Activated CD4-positive, alpha-beta T cell treated with anti-CD3 and anti-CD28 coated beads, Interleukin-2, amount 10 ng/mL, durations not matched to agents 7 days and 5 days (primary cell): ENCODE measurements around the gene CAMK2D. TPM values are rescaled to one million over a fixed set of nuclear protein-coding genes. Genes with fewer than 3 reads are reported as not detected.

Experiments used
- CTCF ChIA-PET: fragments of 350-600 bp; sonication (Branson Sonifier 250); formaldehyde crosslinking; loops from one replicate; lab custom pipeline; 2021; ENCODE audit warnings: antibody characterized with exemption; lab: Charles Lee
- POLR2A ChIA-PET: fragments of 350-600 bp; sonication (Branson Sonifier 250); formaldehyde crosslinking; loops from one replicate; lab custom pipeline; 2021; ENCODE audit warnings: antibody characterized with exemption; lab: Charles Lee
- DNase-seq: peaks from one replicate; pipeline ENCODE4 v3.0.0-alpha.2; 2020
- H3K27ac Mint-ChIP-seq: one replicate; pipeline ENCODE4 v1.8.0; 2021; ENCODE audit warnings: mild to moderate bottlenecking, moderate library complexity, mixed read lengths
- H3K27me3 Mint-ChIP-seq: one replicate; pipeline ENCODE4 v1.8.0; 2021; ENCODE audit warnings: mixed read lengths
- H3K36me3 Mint-ChIP-seq: one replicate; pipeline ENCODE4 v1.8.0; 2021; ENCODE audit warnings: low read depth, mixed read lengths
- H3K4me1 Mint-ChIP-seq: one replicate; pipeline ENCODE4 v1.8.0; 2021; ENCODE audit warnings: mixed read lengths
- H3K4me3 Mint-ChIP-seq: one replicate; pipeline ENCODE4 v1.8.0; 2021; ENCODE audit warnings: mild to moderate bottlenecking, moderate library complexity, mixed read lengths
- H3K9me3 Mint-ChIP-seq: one replicate; pipeline ENCODE4 v1.8.0; 2021; ENCODE audit warnings: mixed read lengths
- total RNA-seq, 2 experiments: library from RNA; stranded (reverse); gene quantifications; one replicate each; pipeline ENCODE4 v1.2.3, GENCODE V29; 2021

The CAMK2D gene
- total RNA-seq, 2 experiments from 2014 or later = 37.8 to 38.5 TPM

DNA sequence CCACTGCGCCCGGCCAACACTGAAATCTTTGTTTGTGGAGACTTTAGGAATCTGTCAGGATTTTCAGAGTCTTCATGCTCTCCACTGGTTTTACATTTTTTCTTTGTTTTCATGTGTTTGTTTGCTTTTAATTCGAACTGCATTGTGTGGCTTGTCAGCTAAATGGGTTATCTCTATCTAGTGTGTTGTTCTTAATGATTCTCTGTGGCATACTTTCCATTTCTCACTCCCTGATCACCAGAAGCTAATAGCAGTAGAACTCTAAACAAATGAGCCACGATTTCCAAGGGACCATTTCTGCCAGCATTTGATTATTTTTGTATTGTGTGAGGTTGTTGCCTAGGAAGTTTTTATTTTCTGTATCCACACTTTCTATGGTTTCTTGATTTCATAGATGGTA, 352.4 kb downstream of the CAMK2D start:
- H3K4me3 Mint-ChIP-seq = no peak overlapping the region
- CTCF ChIA-PET = interaction anchor here (0.8 to 1.1 kb wide), 2 partner anchors 13 to 14 kb away, joined by 3 read pairs; no protein-coding TSS in a partner anchor
- peaks cover 2% of the 10 kb centered on the region for H3K27me3 Mint-ChIP-seq
- H3K9me3 Mint-ChIP-seq = no peaks in the 10 kb centered on the region
- peaks cover 6% of the 10 kb centered on the region for H3K4me1 Mint-ChIP-seq
- H3K27ac Mint-ChIP-seq = no peak overlapping the region
- POLR2A ChIA-PET = no interaction called here
- no peaks in the 10 kb centered on the region for H3K36me3 Mint-ChIP-seq
- no peak for DNase-seq

DNA sequence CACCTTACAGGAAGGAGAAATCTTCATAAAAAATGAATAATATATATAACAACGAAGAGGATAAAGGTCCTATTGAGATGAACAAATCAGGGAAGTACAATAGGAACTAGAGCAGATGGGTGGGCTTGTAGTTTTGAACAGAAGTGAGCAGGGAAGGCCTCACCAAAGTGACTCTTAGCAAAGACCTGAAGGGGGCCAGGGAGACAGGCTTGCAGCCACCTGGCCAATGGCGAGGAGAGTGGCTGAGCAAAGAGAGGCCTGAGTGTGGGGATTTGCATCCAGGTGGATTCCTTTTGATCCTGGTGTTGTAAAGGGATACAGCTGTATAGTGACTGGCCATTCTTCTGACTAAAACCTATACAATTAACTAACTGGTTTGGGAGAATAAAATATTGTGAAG, 354.1 kb downstream of the CAMK2D start:
- H3K36me3 Mint-ChIP-seq = no peaks in the 10 kb centered on the region
- ChIA-PET CTCF (no interaction called here), POLR2A (no interaction called here)
- H3K4me1 Mint-ChIP-seq = peaks cover 6% of the 10 kb centered on the region
- peaks cover 4% of the 10 kb centered on the region for H3K27me3 Mint-ChIP-seq
- DNase-seq = no peak
- no peak overlapping the region for H3K27ac Mint-ChIP-seq
- H3K4me3 Mint-ChIP-seq = no peak overlapping the region
- no peaks in the 10 kb centered on the region for H3K9me3 Mint-ChIP-seq

DNA sequence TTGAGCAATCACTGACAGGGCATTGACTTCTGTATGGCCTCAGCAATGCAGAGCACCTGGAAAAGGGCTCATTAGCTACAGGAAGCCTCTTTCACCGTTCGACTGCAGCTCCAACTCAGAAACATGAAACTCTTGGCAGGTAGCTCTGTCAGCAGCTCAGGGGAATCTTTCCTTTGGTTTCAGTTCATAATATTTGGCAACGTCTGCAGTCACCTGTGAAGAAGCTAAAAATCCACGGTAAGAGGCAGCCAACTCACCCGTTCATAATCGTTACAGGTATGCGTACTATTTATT, 354.9 kb downstream of the CAMK2D start:
- H3K4me1 Mint-ChIP-seq = peaks cover 6% of the 10 kb centered on the region

DNA sequence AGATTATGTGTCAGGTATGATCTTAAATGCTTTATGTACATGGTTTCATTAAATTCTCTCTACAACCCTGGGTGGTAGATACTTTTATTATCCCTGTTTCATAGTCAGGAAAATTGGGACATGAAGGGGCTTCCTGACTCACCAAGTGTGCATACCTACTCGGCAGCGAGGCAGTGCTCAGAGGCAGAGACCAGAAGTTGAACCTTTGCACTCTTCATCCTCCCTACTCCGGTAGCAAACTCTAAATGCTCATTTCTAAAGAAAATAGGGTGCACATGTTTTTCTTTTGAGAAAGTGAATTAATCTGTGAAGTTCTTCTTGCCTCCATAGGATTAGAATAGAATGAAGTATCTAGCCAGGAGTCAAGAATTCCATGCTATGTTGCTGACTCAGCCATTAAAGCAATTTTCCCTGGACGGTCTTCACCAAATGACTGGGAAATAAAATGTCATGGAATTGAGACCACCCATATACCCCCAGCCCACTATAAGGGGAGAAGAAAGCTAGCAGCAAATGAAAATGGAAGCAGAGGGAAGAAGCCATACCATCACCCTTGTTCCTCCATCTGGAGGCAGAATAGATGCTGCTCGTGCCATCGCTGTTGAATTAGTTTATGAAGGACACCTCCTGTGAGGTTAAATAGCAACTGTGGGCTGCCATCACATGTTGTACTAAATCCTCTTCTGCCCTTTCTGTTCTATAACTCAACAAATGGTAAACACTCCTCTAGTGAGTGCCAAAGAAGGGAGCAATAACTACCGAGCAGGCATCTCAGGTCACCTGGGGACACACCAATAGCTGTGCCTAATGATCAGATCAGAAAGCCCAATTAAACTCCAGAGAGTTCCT, 355.4 kb downstream of the CAMK2D start:
- no peak for DNase-seq
- no peak overlapping the region for H3K4me3 Mint-ChIP-seq
- H3K36me3 Mint-ChIP-seq = no peaks in the 10 kb centered on the region
- peaks cover 4% of the 10 kb centered on the region for H3K27me3 Mint-ChIP-seq
- no peak overlapping the region for H3K27ac Mint-ChIP-seq
- no peaks in the 10 kb centered on the region for H3K9me3 Mint-ChIP-seq
- H3K4me1 Mint-ChIP-seq = peaks cover 6% of the 10 kb centered on the region
- CTCF ChIA-PET = no interaction called here
- POLR2A ChIA-PET = no interaction called here

More for the DNA sequence above, 354.9 kb downstream of the CAMK2D start:
- no peak overlapping the region for H3K4me3 Mint-ChIP-seq
- ChIA-PET POLR2A (no interaction called here), CTCF (no interaction called here)
- DNase-seq = no peak
- H3K36me3 Mint-ChIP-seq = no peaks in the 10 kb centered on the region
- H3K27me3 Mint-ChIP-seq = peaks cover 4% of the 10 kb centered on the region
- no peaks in the 10 kb centered on the region for H3K9me3 Mint-ChIP-seq
- no peak overlapping the region for H3K27ac Mint-ChIP-seq

DNA sequence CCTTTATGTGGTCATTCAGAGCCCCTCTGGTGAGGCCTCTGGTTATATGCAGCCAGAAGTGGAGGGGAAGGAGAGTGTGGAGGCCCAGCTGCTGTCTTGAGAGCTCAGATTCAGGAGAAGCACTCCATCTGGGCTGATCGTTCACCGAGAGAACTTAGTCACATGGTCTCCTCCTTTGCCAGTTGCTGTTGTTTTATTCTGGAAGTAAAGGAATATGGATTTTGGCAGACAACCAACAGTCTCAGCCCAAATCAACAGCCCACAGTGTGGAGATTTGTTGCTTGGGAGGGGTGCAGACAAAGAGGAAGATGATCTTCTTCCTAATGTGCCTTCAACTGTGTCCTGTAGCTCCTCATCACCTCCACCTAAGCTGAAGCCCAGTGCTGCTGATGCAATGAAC, 356.7 kb downstream of the CAMK2D start:
- H3K36me3 Mint-ChIP-seq = no peaks in the 10 kb centered on the region
- ChIA-PET CTCF (no interaction called here), POLR2A (no interaction called here)
- DNase-seq = no peak
- H3K4me1 Mint-ChIP-seq = no peaks in the 10 kb centered on the region
- H3K4me3 Mint-ChIP-seq = no peak overlapping the region
- H3K27me3 Mint-ChIP-seq = peaks cover 4% of the 10 kb centered on the region
- no peak overlapping the region for H3K27ac Mint-ChIP-seq
- H3K9me3 Mint-ChIP-seq = no peaks in the 10 kb centered on the region

DNA sequence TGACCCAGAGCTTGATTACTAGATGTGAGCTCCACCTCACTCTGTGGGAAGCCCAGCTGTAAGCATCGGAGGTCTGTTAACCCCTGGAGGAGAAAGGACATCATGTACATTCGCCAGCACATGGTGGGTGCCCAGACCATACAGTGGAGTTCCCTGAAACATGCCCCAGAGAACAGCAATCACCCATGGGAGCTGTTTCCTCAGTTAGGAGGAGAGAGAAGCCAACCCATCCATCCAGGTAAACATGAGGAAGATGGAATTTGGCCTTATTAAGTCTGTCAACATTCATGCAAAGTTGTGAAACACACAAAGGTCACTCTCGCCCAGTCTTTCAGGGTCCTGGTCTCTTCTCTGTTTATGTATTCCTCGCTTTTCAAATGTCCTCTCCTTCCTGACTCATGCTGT, 357.4 kb downstream of the CAMK2D start:
- POLR2A ChIA-PET = no interaction called here
- no peaks in the 10 kb centered on the region for H3K9me3 Mint-ChIP-seq
- CTCF ChIA-PET = interaction anchor here (1.2 kb wide), 1 partner anchor 9 kb away, joined by 3 read pairs; no protein-coding TSS in a partner anchor

More for the DNA sequence above, 357.4 kb downstream of the CAMK2D start:
- no peaks in the 10 kb centered on the region for H3K4me1 Mint-ChIP-seq
- H3K27ac Mint-ChIP-seq = no peak overlapping the region
- no peak for DNase-seq
- H3K27me3 Mint-ChIP-seq = peaks cover 4% of the 10 kb centered on the region
- no peak overlapping the region for H3K4me3 Mint-ChIP-seq
- H3K36me3 Mint-ChIP-seq = no peaks in the 10 kb centered on the region

Other genes with a start within 250 kb of the CAMK2D start
- gene ARSJ, start 217.9 kb upstream of the CAMK2D start, total RNA-seq = not detected